NCI-H460 (cell line): Measurements from ENCODE around the gene FBXW5. TPM values are rescaled to one million over a fixed set of nuclear protein-coding genes. Genes with fewer than 3 reads are reported as not detected.

Experiments used
- DNase-seq: peaks from one replicate; pipeline ENCODE4 v3.0.0-alpha.2; 2016; ENCODE audit warnings: low read depth; ENCODE audit errors: extremely low read depth
- total RNA-seq: library from RNA; depleted of rRNA; stranded (reverse); fragments of >200 nt; shearing (Covaris generic); gene quantifications from 2 replicates; pipeline ENCODE4 v1.2.3, GENCODE V29; 2014

The FBXW5 gene
- total RNA-seq, 1 experiment from 2014 or later, result 93.0 TPM

- no peak for DNase-seq
These were observed 18.2 kb upstream of the FBXW5 start for GRCh38 chr9:136962701-136963248.

GRCh38 chr9:136962163-136962562, 17.6 kb upstream of the FBXW5 start:
- no peak for DNase-seq

- no peak for DNase-seq
These were observed 16.9 kb upstream of the FBXW5 start for GRCh38 chr9:136961279-136962065.

DNA sequence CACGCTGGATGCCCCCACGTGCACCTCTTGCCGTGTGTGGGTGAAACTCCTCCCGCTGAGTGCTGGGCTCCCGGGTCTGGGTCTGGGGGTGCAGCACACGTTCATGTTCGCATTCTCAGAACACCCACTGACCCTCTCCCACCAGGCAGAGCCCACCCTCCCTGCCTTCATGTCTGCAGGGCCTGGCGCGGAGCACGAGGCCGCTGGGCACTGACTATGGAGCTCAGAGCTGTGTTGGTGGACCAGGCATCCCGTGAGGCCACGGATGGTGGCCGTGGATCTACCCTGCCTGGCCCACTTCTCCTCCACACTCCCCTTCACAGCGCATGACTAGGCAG, 16.4 kb upstream of the FBXW5 start:
- DNase-seq, result no peak

GRCh38 chr9:136960212-136960937, 15.8 kb upstream of the FBXW5 start:
- DNase-seq, result no peak

- DNase-seq, result no peak
These were observed 14.6 kb upstream of the FBXW5 start for GRCh38 chr9:136958898-136959850.

DNA sequence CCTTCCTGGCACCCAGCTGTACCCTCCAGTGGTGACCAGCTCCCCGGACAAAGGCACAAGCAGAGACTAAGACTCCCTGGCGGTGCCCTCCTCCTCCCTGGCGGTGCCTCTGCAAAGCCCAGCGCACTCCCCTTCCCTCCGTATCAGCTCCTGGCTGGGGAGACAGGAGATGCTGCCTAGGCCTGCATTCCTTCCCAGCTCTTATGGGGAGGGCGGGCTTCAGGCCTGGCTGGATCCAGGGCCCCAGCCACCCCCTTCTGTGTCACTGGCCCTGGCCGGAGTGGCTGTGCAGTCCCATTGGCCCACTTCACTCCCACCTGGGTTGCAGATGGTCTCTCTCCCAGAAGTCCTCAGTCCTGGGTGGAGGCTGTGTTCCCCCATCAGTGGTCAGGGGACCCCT, 13.9 kb upstream of the FBXW5 start:
- no peak for DNase-seq

DNA sequence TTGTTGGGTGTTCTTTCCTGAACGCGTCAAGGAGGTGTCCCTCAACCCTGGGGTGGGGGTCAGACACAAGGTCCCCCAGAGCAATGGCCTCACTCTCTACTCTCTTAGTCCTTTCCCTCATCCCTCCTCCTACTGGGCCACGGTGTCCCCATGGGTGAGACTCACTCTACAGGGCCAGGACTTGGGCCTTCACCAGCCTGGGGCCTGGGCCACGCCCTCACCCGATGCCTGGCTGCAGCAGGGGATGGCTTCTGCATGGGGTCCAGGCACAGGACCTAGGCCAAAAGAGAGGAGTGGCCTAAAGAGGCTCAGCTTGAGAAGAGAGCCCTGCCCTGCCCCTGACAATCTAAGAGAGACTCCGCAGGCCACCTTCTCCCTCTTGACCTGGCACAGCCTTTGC, 13.4 kb upstream of the FBXW5 start:
- DNase-seq, result no peak

- DNase-seq, result no peak
These were observed 12.9 kb upstream of the FBXW5 start for GRCh38 chr9:136957461-136957860.

DNA sequence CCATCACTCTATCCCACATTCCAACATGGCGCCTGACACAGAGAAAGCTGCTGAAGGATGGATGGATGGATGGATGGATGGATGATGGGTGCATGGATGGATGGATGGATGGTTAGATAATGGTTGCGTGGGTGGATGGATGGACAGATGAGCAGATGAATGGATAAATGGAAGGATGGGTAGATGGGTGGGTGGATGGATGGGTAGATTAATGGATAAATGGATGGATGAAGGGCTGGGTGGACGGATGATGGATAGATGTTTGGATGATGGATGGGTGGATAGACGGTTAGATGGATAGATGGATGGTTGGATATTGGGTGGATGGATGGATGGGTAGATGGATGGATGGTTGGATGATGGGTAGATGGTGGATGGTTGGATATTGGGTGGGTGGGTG, 12.1 kb upstream of the FBXW5 start:
- no peak for DNase-seq

DNA sequence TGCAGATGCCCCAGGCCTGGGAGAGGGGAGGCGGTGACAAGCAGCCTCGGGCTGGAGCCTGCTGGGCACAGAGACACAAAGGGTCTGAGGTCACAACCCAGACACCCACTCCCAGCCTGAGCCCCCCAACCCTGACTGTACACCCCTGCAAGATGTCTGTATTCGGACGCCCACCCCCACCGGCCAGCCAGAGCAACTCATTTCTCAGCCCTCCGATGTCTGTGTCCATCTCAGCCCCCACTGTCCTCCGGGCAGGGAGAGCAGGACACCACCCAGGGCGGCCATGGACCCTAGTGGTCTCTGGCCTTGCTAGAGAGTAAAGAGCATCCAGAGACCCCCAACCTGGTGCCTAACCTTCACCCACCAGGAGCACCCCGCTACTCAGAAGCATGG, 11.4 kb upstream of the FBXW5 start:
- no peak for DNase-seq

DNA sequence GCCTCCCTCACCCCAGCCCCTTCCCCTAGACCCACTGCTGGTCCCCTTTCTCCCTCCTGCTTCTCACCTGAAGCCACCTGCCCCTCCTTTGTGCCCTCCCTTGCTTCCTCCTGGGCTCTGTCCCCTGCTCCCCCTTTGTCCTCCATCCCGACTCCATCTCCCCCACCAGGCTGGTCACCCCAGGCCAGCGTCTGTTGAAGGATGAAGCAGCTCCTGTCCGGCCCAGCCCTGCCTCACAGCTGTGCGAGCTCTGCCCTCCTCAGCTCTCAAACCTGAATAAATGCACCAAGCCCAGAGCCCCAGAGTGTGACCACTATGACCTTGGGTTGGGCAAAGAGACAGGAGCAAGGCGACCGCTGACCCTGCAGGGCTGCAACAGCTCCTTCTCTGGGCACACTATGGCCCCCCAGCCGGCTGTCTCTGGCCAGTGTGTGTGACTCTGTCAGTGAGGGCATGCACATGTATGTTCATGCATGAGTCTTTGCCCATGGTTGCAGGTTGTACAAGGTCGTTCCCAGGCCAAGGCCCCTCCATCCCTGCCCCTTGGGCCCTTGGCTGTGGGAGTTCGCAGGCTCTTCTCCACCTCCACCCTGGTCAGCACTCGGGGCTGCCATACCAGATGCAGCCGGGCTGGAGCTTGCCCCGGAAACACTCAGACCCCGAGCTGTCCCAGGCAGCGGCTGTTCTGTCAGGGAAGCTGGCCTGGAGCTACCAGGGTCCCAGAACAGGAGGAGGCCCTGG, 10.8 kb upstream of the FBXW5 start:
- no peak for DNase-seq

DNA sequence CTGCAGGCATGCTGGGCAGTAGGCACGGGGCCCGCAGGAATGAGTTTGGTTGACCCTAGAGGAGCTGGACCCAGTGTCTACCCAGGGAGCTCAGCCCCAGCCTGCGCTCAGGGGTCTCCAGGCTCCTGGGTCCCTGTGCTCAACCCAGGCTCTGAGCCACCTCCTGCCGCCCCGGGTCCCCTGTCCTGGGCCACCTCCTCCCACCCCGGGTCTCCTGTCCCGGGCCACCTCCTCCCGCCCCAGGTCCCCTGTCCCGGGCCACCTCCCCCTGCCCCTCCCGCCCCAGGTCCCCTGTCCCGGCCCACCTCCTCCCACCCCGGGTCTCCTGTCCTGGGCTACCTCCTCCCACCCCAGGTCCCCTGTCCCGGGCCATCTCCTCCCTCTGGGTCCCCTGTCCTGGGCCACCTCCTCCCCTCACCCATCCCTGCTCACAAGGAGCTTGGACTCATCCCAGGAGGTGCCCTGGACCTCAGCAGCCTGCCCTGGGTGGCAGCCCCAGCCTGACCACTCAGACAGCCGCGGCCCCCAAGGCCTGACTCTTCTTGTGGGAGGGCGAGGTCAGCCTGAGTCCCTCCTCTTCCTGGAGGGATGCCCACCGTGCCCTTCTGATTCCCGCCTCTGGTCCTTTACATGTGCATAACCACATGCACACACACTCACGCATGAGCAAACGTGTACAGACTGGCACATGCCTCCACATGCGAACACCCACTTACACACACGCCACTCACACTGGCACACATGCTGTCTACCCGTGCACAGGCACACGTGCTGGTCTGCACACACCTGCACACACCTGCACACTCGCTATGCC, 9.9 kb upstream of the FBXW5 start:
- no peak for DNase-seq

DNA sequence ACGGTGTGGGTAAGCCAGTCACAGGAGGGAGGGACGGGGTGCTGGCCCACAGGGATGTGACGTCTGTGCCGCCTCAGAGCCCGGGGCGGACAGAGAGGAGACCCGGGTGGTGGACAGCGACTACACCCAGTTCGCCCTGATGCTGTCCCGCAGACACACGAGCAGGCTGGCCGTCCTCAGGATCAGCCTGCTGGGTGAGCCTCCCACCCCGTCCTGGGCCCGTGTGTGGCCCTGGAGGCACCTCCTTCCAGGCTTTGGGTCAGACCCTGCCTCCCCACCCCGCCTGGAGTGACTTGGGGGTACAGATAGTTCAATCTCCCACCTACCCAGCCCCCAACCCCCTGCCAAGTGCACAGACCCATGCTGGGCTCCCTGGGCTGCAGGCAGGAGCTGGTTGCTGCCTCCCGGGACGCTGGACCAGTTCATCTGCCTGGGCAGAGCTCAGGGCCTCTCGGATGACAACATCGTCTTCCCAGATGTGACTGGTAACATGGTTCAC, 9.3 kb upstream of the FBXW5 start:
- no peak for DNase-seq

DNA sequence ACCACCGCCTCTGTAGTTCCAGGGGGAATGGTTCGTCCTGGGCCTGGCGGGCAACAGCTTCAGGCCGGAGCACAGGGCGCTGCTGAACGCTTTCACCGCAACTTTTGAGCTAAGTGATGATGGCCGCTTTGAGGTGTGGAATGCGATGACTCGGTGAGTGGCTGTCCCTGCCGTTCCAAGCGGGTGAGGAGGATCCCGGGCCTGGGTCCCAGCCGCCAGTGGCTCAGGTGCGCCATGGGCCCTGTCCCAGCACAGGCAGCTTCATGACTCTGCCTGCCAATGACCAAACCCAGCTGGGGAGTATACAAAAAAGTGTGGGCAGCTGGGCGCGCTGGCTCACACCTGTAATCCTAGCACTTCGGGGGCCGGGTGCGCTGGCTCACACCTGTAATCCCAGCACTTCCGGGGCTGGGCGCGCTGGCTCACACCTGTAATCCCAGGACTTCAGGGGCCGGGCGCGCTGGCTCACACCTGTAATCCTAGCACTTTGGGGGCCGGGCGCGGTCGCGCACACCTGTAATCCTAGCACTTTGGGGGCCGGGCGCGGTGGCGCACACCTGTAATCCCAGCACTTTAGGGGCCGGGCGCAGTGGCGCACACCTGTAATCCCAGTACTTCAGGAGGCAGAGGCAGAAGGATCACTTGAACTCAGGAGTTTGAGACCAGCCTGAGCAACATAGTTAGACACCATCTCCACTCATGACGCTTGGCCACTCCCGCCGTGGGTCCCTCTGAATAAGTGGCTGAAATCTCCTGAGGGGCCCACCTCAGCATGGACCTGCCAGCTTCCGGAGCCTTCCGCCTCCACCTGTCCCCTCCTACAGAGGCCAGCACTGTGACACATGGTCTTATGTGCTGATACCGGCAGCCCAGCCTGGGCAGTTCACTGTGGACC, 8.6 kb upstream of the FBXW5 start:
- DNase-seq, result no peak

GRCh38 chr9:136952321-136952850, 7.8 kb upstream of the FBXW5 start:
- DNase-seq, result no peak

DNA sequence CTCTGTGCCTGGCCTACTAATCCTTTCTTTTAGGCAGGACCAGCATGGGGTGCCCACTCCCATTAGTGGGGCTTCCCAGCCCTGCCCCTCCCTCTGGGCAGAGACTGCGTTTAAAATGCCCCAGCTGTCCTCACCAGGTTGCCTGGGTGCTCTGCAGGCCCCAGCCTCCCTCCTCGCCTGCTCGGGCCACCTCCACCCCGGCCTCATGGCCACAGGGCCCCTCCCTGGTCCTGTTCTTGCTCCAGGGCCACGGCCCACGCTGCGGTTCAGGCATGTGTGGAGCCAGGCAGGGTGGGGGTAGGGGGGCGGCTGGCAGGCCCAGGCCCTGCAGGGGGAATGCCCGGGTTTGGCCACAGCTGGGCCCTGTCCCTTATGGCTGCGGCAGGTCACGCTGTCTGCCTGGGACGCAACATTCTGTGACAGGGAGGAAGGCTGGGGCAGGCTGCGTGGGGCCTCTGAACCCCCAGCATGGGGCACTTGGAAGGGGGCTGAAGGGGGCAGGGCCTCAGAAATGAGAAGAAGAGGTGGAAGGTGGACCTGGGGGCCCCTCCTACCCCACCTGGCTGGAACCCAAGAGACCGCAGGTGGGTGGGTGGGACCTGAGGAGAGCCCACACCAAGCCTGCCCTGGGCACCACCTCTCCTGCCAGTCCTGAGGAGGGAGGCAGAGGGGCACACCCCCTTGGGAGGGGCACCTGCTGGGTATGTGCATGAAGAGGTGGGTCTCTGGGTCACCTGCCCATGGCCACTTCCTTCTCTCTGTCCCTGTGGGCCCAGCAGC, 7.2 kb upstream of the FBXW5 start, which contains the start of gene LCN12:
Gene LCN12 (plus strand): TSS at position 733 of the 780 bp plus-strand sequence. CDS start 55 bp downstream, outside the sequence.
- DNase-seq, result no peak
